GM12892 (cell line): ENCODE results near the gene SH3RF3.

Experiments used
- POLR2A ChIP-seq: IDR thresholded peaks from 2 replicates; pipeline ENCODE4 v1.6.1; 2011; ENCODE audit warnings: low read depth, low read length, control low read depth
- POLR2AphosphoS5 ChIP-seq: IDR thresholded peaks from 2 replicates; pipeline ENCODE4 v1.6.1; 2011; ENCODE audit warnings: low read depth, low read length, control low read depth
- TAF1 ChIP-seq: IDR thresholded peaks from 2 replicates; pipeline ENCODE4 v1.6.1; 2011; ENCODE audit warnings: low read depth, mild to moderate bottlenecking, control low read depth, low read length, borderline replicate concordance

DNA sequence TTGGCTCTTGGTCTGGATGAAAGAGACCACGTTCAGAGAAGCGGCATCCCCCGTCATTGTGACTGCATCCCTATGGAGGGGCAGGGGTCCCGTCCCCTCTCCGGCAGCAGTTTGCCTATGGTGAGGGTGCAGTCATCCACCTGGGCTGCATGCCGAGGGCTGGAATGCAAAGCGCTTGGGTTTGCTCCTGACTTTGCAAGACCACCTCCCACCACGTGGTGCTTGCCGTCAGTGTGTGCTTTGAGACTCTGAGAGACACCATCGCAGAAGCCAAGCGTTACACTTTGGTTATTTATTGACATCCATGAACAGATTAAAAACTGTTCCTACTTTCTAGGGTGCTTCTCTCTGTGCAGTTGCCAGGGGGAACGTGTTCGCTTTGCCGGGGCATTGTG lies 59.5 kb downstream of the SH3RF3 start:
- TF ChIP-seq POLR2AphosphoS5 = no peak
- TF ChIP-seq TAF1 = no peak
- TF ChIP-seq POLR2A = no peak
